Measurements from ENCODE around the gene BICD1.
A peak's percentile ranks its signal among the peaks of the same experiment; 100 is the strongest.

The BICD1 gene

DNA sequence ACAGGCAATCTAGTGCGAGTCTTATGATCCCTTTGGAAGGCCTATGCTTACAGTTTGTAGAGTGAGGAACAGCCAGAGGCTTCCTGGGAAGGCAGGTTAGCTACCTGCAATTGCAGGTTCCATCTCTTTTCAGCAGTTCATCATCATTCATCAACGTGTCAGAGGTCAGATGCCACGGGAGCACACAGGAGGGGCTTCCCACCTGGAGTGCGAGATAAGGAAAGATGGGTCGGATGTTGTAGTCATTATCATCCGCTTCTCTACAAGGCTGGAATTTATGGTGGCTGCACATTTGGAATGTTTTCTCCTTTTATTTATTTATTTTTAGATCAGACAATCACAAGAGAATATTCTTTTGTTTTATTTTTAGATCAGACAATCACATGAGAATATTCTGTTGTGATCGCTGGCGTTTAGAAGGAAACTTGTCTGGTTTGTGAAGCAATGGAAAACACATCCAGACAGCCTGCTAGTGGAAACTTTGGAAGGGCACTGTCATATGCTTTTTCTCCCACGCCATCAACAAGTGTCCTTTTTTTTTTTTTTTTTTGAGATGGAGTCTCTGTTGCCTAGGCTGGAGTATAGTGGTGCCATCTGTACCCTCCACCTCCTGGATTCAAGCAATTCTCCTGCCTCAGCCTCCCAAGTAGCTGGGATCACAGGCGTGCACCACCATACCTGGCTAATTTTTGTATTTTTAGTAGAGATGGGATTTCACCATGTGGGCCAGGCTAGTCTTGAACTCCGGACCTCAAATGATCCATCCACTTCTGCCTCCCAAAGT lies 1.9 kb upstream of the BICD1 start:
- DNase-seq (ENCODE audit: low read depth): no peak

DNA sequence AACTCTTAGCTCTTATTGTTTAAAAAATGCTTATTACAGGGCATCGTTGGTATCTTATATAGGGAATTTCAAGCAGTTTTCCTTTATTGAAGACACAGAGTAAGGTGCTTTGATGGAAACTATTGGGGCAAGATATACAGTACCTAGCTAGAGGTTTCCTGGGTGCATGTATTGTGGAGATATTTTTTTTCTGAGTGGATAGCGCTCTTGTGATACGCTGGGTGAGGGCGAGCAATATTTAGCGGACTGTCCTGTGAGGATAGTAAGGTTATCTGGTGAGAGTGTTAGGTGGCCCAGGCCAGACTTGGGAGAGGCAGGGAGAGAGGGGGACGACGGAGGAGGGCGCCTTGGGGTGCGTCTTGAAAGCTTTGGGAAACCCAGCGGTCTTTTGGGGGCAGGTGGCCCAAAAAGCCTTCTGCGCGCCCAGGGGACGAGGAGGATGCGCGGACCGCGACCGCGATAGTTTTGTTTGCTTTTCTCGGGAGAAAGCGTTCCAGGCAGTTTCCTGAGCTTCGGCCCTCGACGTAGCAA lies 596 bp upstream of the BICD1 start:
- no peak for DNase-seq (ENCODE audit: low read depth)

DNA sequence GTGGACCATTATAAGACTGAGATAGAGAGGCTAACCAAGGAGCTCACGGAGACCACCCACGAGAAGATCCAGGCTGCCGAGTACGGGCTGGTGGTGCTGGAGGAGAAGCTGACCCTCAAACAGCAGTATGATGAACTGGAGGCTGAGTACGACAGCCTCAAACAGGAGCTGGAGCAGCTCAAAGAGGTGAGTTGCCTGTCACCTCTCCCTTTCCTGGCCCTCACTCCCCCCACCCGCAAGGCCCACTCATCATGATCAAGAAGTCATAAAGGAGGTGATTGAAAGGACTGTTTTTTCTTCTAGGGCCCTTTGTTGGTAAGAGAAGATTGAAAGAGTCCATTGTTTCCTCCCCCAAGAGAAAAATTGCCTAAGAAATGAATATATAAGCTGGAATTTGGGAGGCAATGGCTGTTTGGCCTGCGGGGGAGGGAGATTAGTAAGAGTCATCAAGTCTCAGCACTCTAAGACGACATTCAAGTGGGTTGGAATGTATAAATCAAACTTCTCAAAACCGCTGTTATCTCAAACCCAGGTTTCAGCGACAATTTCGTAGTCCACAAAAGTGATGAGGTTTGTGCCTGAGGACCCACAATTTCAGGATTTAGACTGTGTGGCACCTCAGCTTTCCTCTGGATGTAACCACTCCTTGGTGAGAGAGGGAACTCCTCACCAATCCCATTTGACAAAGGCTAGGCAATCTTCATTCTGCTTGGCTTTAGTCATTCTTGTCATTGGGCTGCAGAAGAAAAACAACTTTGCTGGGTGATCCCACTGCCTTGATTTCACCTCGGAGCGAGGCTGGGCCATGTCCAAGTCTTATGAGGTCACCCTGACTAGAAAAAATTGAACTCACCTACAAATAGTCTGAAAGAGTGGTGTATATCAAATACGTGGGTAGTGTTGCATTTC lies 966 bp downstream of the BICD1 start:
- peak; percentile 4 for DNase-seq (ENCODE audit: low read depth)

DNA sequence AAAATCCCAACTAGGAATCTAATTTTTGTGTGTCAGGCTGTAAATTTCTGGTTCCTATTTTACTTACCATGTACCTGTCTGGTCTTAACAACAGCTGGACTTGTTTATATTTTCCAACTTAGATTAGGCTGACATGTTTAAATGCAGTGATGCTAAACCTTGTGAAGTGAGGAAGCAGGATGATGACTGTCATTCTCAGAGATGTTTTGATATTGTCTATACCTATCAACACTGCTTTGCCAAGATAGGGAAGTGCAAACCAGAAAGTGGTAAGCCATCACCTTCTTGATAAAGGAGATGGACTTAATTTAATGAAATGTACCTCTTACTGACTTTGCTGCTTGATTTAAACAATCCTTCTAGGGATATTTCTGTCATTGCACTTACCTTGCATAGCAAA lies 2.1 kb downstream of the BICD1 start:
- DNase-seq (ENCODE audit: low read depth): no peak

DNA sequence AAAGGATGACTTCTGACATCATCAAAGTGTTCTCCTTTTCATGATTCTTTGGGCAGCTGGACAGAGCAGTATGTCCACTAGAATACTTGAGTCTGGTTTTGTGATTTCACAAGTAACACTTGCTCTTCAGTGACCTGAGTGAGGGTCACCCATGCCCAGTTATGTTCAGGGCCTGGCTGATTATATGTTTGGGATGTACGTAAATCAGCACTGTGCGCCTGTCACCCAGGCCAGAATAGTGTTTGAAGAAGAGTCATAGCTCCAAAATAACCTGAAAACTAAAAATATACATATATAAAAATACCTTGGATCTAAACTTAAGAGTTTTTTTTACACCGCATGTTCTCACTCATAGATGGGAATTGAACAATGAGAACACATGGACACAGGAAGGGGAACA lies 3.8 kb downstream of the BICD1 start:
- DNase-seq (ENCODE audit: low read depth): no peak

DNA sequence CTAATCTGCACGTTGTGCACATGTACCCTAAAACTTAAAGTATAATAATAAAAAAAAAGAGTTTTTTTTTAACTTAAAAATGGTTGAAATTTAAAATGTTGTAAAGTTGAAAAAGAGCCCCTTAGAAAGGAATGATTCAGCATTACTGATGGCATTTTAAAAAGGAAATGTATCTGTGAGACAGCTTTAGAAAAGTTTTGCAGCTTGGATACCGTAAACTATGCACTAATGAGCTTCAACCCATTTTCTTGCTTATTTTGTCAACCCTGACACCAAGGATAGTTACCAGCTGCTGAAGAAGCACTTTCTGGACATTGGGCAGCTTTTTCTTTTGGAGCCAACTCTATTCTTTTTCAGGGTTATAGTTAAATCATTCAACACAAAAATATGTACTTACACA lies 4.3 kb downstream of the BICD1 start:
- no peak for DNase-seq (ENCODE audit: low read depth)

DNA sequence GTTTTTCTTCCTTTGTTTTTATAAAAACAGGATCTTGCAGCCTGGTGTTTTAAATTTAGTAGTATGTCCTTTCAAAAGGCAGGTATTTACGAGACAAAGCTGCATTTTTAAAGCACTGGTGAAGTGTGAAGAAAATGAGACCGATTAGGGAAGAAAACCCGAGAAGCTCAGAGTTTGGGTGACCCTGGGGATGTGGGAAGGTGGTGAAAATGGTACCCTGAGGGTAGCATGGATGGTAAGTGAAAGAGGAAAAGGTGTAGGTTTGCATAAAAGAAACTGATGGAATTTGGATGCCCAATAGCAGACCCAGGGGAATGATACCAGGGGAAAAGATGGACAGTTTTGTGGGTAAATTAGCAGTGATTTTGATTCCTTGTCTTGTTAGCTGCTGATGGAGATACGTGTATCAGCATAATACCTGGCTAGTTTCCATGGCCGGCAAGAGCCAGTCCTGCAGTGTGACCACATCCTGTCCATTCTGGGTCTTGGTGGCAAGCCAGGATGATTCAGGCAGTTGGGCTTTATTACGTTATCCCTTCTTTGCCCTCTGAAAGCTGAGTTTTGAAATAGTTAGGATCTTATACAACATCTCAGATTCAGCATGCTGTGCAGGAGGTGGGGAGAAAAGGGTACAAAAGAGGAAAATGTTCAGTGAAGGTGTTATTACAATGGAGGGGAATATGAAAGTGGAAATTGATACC lies 8.9 kb downstream of the BICD1 start:
- no peak for DNase-seq (ENCODE audit: low read depth)

DNA sequence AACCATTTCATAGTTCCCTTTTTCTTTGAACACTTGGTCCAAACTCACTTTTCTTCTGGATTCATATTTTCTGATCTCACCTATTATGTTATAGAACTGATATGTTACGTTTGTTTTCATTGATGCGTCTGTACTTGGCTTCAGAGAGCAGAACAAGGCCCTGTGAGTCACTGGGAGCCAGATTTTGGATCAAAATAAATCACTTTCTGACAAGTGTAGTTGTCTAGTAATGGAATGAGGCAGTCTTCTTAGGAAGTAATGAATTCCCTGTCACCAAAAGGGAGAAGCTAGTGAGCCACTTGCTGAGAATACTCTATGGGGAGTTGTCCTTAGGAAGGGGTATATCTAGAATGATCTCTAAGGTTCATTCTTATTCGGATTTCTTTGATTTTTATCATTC lies 10.2 kb downstream of the BICD1 start:
- no peak for DNase-seq (ENCODE audit: low read depth)

DNA sequence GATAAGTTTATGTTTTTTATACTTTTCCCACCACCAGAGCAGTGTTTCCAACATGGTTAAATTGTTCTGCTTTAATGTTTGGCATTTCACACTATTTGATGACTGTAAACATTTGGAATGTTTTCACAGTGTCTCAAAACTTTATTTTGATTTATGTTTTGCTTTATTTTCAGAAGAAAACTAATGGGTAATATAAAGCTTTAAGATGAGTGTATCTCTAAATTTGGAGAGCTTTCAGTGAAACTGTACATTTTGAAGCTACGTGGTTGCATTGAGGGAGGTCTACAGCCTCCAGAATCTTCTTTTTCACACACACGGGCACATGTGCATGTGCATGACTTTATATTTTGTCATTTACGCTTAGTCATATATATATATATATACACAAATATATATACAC lies 10.7 kb downstream of the BICD1 start:
- DNase-seq (ENCODE audit: low read depth): no peak

DNA sequence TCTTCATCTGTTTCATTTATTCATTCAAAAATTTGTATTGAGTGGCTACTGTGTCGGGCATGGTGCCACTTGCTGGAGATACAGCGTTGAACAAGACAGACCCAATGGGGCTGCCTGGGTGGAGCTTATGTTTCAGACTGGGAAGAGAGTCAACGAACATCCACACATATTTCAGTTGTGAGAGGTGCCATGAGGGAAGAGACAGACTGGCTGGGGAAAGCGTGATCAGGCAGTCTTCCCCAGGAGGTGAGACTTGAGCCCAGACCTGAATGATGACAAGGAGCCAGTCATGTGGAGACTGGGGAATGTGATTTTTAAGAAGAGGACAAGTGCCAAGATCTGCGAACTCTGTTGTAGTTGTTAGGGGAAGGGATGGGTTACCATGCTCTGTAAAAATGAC lies 12.2 kb downstream of the BICD1 start:
- no peak for DNase-seq (ENCODE audit: low read depth)

DNA sequence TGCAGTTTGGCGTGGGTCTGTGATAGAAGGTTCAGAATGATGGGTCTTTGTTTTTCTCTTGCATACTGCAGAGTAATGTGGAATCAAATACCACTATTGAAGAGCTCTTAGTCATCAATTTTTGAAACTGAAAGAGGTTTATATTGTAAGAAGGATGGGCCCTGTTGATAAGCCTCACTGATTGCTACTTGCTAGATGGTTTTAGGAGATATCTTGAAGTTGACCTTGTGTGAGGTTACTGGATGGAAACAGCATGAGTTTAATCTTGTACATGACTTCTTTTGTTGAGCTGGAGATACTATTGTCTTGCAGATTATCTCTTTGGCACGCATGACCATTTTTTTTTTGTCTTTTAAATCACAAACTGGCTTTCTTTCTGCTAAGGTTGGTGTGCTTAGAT lies 13.8 kb downstream of the BICD1 start:
- DNase-seq (ENCODE audit: low read depth): no peak

DNA sequence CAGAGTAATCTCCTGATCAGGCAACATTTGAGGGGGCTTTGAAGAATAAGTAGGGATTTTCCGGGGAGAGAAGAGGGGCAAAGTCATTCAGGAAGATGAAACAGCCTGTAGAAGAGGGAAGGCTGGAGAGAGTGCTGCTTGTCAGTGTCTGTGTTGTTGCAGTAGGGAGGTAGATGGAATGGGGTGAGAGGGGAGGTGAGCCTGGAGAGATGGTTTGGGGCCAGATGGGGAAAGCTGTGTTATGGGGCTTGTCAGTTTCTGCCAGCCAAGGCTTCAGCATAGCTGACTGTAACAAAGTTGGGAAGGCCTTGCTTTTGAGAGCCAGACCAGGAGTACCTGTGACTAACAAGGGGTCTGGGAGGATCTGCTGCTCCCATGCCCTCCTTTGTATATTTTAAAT lies 18.0 kb downstream of the BICD1 start:
- no peak for DNase-seq (ENCODE audit: low read depth)

DNA sequence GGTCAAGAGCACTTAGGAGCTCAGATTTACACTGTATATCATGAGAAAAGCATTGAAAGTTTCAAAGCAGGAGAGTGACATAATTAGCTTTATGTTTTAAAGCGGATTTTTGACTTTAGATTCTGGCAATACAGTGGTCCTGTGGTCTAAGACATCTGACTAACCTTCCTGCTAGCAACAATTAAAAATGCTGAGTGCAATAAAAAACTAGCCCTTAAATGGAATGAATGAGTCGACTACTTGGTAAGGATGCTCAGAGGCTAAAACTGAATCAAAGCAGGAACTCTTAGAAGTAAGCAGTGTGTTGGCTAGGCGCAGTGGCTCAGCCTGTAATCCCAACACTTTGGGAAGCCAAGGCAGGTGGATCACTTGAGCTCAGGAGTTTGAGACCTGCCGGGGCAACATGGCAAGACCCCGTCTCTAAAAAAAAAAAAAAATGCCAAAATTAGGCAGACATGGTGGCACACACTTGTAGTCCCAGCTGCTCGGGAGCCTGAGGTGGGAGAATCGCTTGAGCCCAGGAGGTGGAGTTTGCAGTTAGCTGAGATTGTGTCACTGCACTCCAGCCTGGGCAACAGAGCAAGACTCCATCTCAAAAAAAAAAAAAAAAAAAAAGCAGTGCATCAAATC lies 18.9 kb downstream of the BICD1 start:
- DNase-seq (ENCODE audit: low read depth): no peak

DNA sequence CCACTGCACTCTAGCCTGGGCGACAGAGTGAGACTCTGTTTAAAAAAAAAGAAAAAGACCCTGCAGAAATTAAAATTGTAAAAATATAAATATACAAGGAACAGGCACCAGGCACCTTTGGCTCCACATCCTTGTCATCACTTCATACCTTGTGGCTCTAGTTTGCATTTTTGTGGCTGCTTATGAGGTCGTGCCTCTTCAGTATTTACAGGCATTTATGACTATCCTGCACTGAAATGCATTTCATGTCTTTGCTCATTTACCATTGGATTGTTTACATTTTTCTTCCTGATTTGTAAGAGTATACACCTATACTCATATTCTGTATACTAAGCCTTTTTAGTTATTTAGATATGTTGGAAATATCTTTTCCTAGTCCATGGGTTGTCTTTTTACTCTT lies 20.1 kb downstream of the BICD1 start:
- DNase-seq (ENCODE audit: low read depth): no peak

DNA sequence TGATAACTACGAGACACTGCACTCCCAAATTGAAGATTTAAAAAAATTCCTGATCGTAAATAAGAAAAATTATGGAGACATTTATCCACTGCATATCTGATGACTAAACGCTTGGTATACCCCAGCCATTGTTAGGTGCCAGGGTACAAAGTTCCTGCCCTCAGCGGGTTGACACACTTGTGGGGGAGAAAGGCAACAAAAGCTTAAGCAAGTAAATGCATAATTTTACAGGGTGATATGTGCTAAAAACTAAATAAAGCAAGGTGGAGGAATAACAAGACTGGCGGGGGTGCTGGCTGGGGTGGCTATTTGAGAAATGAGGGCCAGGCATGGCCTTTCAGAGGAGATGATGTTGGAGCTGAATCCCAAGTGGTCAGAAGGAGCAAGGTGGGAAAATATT lies 25.0 kb downstream of the BICD1 start:
- DNase-seq (ENCODE audit: low read depth): no peak

DNA sequence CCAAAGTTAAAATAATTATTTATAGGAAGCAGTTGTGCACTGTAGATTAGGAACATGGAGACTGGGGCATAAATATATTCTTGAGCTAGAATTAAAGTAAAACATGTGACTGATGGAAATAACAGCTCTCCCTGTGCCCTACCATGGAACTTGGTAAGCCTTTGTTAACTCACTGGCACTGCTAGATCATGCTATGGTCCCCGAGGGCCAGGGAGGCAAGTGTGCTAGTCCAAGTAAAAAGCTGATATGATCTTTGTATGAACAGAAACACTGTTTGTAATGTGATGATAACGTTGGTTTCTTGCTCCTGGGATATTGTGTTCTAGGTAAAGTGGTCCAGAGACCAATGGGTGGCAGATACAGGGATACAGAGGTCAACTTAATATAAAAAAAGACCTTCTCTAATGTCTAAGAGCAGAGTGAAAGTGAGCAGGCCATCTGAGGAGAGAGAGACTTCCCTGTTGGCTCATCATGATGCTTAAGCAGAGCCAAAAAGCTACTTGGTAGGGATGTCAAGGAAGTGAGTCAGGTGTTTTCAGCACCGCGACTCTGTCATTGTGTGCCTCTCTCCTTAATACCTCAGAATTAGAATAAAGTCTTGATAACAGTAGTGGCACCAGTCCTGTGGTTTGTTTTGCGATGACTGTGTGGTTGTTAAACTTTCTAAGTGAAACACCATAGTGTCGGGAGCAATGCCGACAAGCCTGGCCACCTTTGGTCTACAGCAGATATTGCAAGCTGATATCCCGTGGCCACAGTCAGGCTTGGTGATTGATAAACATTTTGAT lies 27.6 kb downstream of the BICD1 start:
- peak; percentile 12 for DNase-seq (ENCODE audit: low read depth)

DNA sequence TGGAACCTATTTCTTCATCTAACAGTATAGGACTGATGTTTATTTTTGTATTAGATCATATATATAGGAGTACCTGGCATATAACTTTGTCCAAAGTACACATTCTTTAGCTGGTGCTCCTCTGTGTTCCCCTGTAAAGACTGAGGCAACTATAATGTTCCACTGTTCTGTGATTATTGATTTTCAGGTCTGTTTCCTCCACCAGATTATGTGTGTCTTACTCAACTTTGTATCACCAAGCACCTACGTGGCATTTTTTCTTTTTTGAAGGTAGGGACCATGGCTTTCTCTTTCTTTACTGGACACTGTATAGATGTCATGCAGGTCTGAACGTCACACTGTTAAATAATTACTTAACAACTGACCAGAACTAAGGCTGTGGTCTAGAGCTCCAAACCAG lies 29.3 kb downstream of the BICD1 start:
- DNase-seq (ENCODE audit: low read depth): no peak

DNA sequence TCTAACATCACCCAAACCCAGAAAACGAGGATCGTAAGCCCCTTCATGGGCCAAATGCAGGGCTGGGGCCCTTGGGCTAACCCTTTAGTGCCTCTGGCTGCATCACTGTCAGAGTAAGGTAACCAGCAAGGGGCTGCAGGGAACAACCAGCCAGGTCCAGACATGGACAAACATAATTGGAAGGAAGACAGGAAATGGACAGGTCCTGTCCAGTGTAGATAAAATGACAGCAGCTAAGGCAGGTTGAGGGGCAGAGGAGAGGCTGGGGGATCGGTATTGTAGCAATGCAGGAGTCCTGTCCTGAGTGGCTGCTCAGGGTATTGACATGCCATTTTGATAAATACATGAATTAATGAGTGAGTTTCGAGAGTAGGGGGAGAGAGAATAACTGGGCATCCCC lies 29.8 kb downstream of the BICD1 start:
- DNase-seq (ENCODE audit: low read depth): no peak

DNA sequence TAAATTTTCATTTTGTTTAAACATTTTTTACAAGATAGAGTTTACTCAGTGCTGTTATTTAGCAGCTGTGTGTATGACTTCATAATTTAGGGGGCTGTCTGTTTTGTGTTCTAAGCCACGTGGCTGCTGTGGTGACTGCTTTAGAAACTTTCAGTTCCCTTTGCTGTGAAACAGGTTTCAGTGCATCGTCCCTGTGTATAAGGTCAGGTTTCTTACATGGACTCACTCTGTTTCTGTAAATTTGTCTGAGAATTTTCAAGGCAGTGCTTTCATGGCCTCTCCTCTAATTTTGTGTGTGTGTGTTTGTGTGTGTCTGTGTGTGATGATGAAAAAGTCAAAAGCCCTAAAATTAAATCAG lies 32.4 kb downstream of the BICD1 start:
- DNase-seq (ENCODE audit: low read depth): no peak

DNA sequence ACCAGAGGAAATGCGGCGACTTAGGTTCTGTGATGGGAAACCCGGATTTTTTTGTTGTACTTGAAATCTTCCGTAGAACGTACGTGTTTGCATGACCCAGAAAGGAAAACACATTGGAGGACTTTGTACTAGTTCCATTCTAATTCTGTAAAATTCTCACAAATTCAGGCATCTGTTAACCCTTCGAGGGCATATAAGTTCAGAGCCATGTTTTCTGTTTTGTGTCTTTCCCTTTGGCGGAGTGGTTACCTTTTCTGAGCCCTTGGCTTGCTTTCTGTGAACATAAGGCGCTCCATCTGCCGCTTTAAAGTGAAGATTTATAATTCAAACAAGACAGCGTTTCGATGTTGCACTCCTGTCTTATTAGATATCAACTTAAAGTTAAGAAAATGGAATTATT lies 34.2 kb downstream of the BICD1 start:
- DNase-seq (ENCODE audit: low read depth): no peak

DNA sequence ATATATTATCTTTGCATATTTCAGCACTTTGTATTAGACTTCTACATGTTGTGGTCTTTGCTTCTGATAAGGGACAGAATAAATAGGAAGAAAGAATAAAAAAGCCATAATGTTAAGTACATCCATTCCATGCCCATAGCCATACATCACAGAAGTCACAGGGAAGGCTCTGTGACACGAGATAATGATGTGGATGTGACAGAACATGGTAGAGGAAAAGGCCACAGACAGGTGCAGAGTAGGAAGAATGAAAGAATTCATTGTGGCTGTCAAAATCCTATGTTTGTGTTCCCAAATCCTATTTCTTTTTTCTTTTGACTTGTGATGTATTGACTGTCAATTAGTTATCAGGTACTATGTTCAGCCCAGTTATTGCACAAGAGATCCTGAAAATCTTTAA lies 38.4 kb downstream of the BICD1 start:
- no peak for DNase-seq (ENCODE audit: low read depth)

All from activated gamma-delta T cell treated with anti-CD3 and anti-CD28 coated beads, Interleukin-2, amount 50 U/mL, for 16 hours (primary cell).